LNCAP (cell line): ENCODE data around the gene RGS3.

ENCODE experiments used
- TF ChIP-seq, protein P1 (sequence below): fragments of 450-650 bp; IDR thresholded peaks from 2 replicates; pipeline ENCODE4 v1.5.1; 2017; ENCODE audit warnings: mild to moderate bottlenecking

Gene RGS3

DNA sequence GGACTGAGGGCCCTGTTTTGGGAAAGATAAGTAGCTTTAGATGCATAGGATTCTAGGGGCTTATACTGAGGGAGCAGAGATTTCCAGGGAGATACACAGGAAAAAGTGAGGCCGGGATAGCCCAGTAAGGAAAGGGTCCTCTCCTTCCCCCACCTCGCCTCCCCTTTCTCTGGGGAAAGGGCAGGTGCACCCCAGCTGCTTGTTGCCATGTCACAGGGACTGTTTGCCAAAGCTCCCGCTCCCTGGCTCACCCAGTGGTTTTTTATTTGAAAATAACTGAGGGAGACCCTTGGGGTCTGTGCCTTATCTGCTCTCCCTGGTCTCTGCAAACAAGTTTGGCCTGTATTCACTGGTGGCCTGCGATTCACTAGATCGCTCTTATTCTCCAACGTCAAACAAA, 51.2 kb downstream of the RGS3 start:
- TF ChIP-seq, protein P1, sequence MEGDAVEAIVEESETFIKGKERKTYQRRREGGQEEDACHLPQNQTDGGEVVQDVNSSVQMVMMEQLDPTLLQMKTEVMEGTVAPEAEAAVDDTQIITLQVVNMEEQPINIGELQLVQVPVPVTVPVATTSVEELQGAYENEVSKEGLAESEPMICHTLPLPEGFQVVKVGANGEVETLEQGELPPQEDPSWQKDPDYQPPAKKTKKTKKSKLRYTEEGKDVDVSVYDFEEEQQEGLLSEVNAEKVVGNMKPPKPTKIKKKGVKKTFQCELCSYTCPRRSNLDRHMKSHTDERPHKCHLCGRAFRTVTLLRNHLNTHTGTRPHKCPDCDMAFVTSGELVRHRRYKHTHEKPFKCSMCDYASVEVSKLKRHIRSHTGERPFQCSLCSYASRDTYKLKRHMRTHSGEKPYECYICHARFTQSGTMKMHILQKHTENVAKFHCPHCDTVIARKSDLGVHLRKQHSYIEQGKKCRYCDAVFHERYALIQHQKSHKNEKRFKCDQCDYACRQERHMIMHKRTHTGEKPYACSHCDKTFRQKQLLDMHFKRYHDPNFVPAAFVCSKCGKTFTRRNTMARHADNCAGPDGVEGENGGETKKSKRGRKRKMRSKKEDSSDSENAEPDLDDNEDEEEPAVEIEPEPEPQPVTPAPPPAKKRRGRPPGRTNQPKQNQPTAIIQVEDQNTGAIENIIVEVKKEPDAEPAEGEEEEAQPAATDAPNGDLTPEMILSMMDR = no peak

DNA sequence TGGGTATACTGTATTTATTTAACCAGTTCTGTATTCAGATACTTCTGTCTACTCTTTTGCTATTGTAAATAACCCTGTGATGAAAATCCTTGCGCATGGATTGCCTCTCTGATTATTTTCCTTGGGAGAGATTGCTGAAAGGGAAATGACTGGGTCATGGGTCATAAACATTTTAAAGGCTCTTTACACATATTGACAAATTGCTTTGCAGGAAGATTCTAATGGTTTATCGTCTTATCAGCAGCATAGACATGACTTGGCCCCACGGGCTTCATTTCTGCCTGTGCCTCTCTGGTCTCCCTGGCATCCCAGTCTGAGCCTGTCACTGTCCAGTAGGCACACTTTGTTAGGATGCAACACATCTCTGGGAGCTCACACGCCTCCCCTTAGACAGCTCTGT, 52.3 kb downstream of the RGS3 start:
- TF ChIP-seq, protein P1 = no peak

DNA sequence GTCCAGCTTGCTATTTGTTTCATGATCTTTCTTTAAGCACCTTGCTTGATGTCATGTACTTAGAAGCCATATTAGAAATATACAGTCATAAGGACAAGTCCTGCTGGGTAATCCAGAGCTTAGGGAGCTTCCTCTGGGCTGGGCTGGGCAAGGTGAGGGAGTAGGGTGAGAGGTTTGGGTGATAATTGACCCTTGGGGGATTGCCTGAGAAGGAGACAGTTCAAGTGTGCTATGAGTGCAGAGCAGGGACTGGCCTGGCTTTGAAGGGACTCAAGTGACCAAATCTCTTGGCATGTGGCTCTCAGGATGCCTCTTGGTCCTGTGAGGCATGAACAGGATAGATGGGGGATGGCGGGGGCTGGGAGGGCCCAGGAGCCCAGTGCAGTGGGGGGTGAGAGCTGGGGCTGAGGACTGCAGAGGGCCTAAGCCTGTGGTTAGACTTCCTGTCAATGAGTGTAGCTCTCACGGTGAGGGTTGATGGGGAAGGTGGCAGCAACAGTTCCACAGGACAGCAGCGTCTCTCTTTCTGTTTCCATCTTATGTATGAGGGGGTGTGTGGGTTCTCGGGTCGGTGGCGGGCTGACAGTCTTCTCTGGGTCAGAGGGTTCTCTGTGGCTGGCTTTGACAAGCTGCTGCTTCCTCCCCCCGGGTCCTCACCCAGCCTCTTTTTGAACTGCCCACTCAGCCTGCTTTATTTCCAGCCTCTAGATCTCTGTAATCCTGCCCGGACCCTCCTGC, 53.5 kb downstream of the RGS3 start:
- TF ChIP-seq, protein P1 = no peak

DNA sequence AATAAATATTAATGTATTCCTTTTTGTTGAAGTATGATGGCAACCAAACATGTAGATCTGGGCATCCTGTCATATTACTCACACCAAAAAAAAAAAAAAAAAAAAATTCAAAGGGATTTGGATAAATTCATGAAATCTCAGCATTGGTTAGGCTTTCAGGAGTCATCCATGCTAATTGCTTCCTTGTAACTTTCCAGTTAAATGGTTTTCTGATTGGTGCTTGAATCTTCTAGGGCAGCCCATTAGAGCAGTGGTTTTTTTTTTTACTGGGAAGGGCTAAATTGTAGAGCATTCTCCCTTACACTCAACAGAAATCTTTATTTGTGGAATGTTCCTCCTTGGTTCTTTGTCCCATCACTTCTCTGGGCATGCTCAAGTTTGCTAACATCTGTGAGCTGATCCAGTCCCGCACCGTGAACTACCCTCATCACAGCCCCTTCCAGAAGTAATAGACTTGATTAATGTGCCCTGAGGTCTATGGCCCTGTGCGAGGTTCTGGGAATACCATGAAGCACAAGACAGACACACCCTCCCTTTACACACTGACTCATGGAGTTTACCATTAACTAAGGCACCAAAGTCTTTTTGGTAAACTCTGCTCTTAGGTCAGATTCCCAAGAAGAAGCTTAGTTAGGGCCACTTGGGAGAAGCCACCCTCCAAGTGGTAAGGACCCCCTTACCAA, 56.0 kb downstream of the RGS3 start:
- TF ChIP-seq, protein P1 = no peak

DNA sequence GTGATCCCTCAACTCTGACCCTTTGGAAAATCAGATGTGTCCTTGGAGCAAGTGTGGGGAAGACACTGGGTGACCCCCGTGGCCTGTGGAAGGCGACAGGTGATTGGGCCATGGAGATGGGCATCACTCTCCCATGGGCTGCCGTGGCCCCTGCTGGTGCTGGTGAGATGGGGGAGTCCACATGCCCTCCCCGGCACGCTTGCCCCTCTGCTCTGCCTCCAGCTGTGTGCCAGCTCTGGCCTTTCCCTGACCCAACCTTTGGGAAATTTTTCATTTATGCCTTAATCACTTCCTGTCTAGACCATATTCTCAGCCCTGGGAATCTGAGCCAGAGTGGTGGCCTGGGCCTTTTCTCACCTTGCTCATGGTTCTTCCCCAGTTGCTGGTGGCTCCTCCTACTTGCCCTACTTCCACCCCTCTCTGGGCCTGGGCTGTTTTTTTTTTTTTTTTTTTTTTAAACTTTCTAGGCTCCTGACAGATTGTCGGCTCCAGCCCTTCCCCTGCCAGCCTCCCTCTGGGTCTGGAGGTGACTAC, 56.6 kb downstream of the RGS3 start:
- TF ChIP-seq, protein P1 = no peak

DNA sequence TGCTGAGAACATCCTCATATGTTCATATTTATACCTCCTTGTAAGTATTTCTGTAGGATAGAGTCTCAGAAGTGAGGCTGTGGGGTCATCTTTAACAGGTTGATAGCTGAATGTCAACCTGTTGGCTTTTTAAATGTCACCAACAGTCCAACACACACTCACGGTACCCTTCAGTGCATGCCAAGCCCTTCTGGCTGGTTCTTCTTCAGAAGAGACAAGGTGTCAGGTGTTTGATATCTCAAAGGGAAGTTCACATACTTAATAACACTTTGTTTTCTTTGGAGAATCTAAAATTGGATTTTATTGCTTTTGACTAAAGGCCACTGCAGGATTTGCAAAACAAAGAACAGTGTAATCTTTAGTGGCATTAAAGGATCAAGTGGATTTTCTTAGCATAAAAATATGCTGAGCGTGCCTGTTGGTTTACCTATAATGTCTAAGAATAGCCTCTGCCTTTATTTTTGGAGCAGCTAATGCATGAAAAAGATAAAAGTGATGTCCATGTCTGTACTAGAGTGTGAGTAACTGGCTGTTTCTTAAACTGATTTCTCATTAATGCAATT, 58.2 kb downstream of the RGS3 start:
- TF ChIP-seq, protein P1 = no peak

DNA sequence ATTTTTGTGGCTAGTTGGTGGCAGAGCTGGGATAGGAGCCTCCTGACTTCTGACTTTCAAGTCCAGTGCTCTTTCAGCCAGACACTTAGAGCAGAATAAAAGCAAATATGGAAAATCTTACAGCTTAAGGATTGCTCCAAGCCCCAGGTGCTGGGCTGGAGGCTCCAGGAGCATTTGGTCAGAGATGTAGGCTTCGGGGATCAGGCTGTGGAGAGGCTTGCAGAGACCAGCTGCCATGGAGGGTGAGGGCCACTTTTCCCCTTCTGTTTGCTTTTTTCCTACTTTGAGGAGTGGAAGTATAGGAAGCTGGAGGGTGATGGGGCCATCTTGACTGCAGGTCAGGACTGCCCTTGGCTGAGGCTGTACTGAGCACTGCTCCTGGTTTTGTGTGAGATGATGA, 58.9 kb downstream of the RGS3 start:
- TF ChIP-seq, protein P1 = no peak
